Activated CD8-positive, alpha-beta T cell treated with anti-CD3 and anti-CD28 coated beads for 36 hours (primary cell): ENCODE measurements around the gene RNU2-63P. TPM values are rescaled to one million over a fixed set of nuclear protein-coding genes. Genes with fewer than 3 reads are reported as not detected.

ENCODE experiments used
- ATAC-seq: fragments of 200-7000 bp; cut with Tn5 transposase; one replicate; pipeline ENCODE4 v1.10.0; 2021; ENCODE audit warnings: mild to moderate bottlenecking, moderate library complexity
- CTCF ChIA-PET: fragments of 350-600 bp; sonication (Branson Sonifier 250); formaldehyde crosslinking; loops from one replicate; lab custom pipeline; 2021; ENCODE audit warnings: antibody characterized with exemption; lab: Charles Lee
- POLR2A ChIA-PET: fragments of 350-600 bp; sonication (Branson Sonifier 250); formaldehyde crosslinking; loops from one replicate; lab custom pipeline; 2021; ENCODE audit warnings: antibody characterized with exemption; lab: Charles Lee
- DNase-seq: peaks from one replicate; pipeline ENCODE4 v3.0.0-alpha.2; 2020
- H3K27ac Mint-ChIP-seq: one replicate; pipeline ENCODE4 v1.8.0; 2021; ENCODE audit warnings: mild to moderate bottlenecking, mixed read lengths
- H3K27me3 Mint-ChIP-seq: one replicate; pipeline ENCODE4 v1.8.0; 2021; ENCODE audit warnings: mixed read lengths
- H3K36me3 Mint-ChIP-seq: one replicate; pipeline ENCODE4 v1.8.0; 2021; ENCODE audit warnings: low read depth, mixed read lengths
- H3K4me1 Mint-ChIP-seq: one replicate; pipeline ENCODE4 v1.8.0; 2021; ENCODE audit warnings: low read depth, mixed read lengths
- H3K4me3 Mint-ChIP-seq: one replicate; pipeline ENCODE4 v1.8.0; 2021; ENCODE audit warnings: mild to moderate bottlenecking, moderate library complexity, mixed read lengths
- H3K9me3 Mint-ChIP-seq: one replicate; pipeline ENCODE4 v1.8.0; 2021; ENCODE audit warnings: mixed read lengths
- intact Hi-C: fragments of 100-400 bp; cut with micrococcal nuclease; formaldehyde crosslinking; loops from one replicate; pipeline ENCODE4 v1.10.0; 2022
- total RNA-seq, 2 experiments: library from RNA; stranded (reverse); gene quantifications; one replicate each; pipeline ENCODE4 v1.2.3, GENCODE V29; 2021
- TF ChIP-seq, protein P1 (sequence below): fragments of 200-600 bp; IDR thresholded peaks from one replicate; pipeline ENCODE4 v1.8.0; 2022; ENCODE audit warnings: antibody characterized with exemption, mild to moderate bottlenecking

The RNU2-63P gene
- total RNA-seq, 2 experiments from 2014 or later, result 6.0 to 7.6 TPM

DNA sequence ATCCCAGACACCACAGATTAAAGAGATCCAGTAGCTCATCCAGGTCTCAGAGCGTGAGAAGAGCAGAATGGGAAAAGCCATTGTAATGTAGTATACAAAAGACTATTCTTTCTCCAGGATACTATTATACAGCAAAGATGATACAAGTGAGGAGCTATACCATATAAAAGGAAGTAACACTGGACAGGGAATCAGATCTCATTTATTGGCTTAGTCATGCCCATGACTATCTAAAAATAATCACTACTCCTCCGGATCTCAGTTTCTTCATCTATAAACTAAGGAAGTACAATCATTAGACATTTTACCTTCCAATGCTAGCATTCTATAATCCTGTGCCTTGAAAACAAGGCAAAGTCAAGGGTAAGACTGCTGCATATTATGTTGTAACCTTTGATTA is 19.8 kb upstream of the RNU2-63P start:
- DNase-seq (no peak), ATAC-seq (no peak)
- CTCF ChIA-PET, result interaction anchor here (1.6 to 2.6 kb wide), 2 partner anchors 18 to 35 kb away, joined by 6 to 9 read pairs; no protein-coding TSS in a partner anchor
- TF ChIP-seq, protein P1, sequence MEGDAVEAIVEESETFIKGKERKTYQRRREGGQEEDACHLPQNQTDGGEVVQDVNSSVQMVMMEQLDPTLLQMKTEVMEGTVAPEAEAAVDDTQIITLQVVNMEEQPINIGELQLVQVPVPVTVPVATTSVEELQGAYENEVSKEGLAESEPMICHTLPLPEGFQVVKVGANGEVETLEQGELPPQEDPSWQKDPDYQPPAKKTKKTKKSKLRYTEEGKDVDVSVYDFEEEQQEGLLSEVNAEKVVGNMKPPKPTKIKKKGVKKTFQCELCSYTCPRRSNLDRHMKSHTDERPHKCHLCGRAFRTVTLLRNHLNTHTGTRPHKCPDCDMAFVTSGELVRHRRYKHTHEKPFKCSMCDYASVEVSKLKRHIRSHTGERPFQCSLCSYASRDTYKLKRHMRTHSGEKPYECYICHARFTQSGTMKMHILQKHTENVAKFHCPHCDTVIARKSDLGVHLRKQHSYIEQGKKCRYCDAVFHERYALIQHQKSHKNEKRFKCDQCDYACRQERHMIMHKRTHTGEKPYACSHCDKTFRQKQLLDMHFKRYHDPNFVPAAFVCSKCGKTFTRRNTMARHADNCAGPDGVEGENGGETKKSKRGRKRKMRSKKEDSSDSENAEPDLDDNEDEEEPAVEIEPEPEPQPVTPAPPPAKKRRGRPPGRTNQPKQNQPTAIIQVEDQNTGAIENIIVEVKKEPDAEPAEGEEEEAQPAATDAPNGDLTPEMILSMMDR, result no peak
- Mint-ChIP-seq H3K4me1 (peaks cover 37% of the 10 kb centered on the region), H3K9me3 (peaks cover 4% of the 10 kb centered on the region), H3K36me3 (peaks cover 40% of the 10 kb centered on the region), H3K27me3 (no peaks in the 10 kb centered on the region), H3K27ac (no peak overlapping the region), H3K4me3 (no peak overlapping the region)
- intact Hi-C loops, result no loop called here
- POLR2A ChIA-PET, result interaction anchor here (1.0 kb wide), 1 partner anchor 19 kb away, joined by 4 read pairs; no protein-coding TSS in a partner anchor

DNA sequence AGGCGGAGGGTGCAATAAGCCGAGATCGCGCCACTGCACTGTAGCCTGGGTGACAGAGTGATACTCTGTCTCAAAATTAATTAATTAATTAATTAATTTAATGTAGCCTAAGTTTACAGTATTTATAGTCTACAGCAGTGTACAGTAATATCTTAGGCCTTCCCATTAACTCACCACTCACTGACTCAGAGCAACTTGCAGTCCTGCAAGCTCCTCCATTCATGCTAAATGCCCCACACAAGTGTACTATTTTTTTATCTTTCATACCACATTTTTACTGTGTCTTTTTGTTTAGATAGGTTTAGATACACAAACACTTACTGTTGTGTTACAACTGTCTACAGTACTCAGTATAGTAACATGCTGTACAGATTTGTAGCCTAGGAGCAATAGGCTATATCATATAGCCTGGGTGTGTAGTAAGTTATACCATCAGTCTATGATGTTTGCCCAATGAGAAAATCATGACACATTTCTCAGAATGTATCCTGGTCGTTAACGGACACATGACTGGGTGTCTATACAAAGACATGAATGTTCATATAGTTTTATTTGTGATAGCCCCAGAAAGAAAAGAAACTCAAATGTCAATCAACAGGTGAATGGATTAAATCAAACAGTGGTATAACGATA is 15.8 kb upstream of the RNU2-63P start:
- no peak overlapping the region for H3K4me3 Mint-ChIP-seq
- H3K9me3 Mint-ChIP-seq, result peaks cover 4% of the 10 kb centered on the region
- CTCF ChIA-PET, result interaction anchor here (0.7 to 1.3 kb wide), 3 partner anchors 29 to 36 kb away, joined by 3 read pairs; no protein-coding TSS in a partner anchor
- POLR2A ChIA-PET, result interaction anchor here (1.0 to 2.1 kb wide), 2 partner anchors 16 kb away, joined by 3 to 10 read pairs; partner anchors contain the start of gene RNU2-63P
- peaks cover 25% of the 10 kb centered on the region for H3K4me1 Mint-ChIP-seq
- H3K27ac Mint-ChIP-seq, result no peak overlapping the region
- DNase-seq (no peak), ATAC-seq (no peak)
- TF ChIP-seq, protein P1, result no peak
- H3K27me3 Mint-ChIP-seq, result no peaks in the 10 kb centered on the region
- intact Hi-C loops, result no loop called here
- peaks cover 47% of the 10 kb centered on the region for H3K36me3 Mint-ChIP-seq

DNA sequence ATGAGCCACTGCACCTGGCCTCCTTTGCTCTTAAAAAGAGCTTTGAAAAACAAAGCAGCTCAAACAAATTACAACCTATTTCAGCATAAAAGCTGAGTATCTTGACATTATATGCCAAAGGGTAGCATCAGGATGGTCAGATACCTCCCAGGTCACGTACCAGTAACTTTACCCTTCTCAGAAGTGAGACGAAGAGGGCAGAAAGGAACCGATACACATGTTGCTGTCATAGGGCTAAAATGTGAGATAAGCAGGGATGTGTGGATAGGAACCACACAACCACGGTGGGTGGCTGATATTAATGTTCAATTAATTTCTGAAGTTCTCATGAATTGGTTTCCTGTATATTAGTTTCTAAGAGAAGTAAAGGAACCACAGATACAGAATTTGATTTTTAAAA is 12.6 kb upstream of the RNU2-63P start:
- H3K9me3 Mint-ChIP-seq, result no peaks in the 10 kb centered on the region
- TF ChIP-seq, protein P1, result no peak
- ChIA-PET CTCF (interaction anchor here (1.1 kb wide), 1 partner anchor 19 kb away, joined by 3 read pairs; no protein-coding TSS in a partner anchor), POLR2A (interaction anchor here (2.4 kb wide), 1 partner anchor 12 kb away, joined by 16 read pairs; the partner anchor contains the start of gene RNU2-63P)
- H3K4me1 Mint-ChIP-seq, result peaks cover 11% of the 10 kb centered on the region
- H3K36me3 Mint-ChIP-seq, result peaks cover 29% of the 10 kb centered on the region
- intact Hi-C loops, result no loop called here
- DNase-seq, result no peak
- no peaks in the 10 kb centered on the region for H3K27me3 Mint-ChIP-seq
- H3K27ac Mint-ChIP-seq, result no peak overlapping the region
- H3K4me3 Mint-ChIP-seq, result no peak overlapping the region
- no peak for ATAC-seq

DNA sequence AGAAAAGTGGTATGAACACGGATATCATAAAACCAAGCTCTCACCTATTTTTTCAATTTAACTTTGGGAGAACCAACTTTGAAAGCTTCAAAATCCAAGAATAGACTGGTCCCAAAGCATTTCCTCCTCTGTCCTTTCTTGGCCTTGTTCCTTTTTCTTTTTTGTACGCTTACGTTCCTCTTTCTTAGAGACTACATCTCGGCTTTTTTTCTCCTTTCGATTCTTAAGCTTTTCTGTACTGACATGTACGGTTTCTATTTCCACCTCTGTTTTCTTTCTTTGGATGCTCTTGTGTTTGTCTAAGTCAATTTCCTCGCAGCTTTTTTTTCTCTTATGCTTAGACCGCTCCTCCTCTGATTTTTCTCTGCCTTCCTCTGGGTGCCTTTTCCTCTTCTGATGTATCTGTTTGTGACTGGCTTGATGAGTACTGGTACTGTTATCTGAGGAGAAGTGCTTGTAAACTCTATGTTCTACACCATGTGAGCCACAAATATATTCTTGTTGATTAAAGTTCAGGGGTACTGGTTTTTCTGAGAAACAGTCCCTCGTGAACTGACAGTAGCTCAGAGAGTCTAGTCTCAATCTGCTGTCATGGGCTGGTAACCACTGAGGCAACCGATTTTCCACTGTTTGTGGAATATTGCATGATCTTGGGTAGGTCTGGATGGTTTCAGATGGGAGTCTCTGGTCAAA is 11.5 kb upstream of the RNU2-63P start:
- Mint-ChIP-seq H3K36me3 (peaks cover 25% of the 10 kb centered on the region), H3K9me3 (no peaks in the 10 kb centered on the region), H3K27me3 (no peaks in the 10 kb centered on the region), H3K4me3 (peak overlapping the region; percentile 18), H3K4me1 (peaks cover 11% of the 10 kb centered on the region), H3K27ac (peak overlapping the region; percentile 49)
- CTCF ChIA-PET, result interaction anchor here (0.7 to 1.1 kb wide), 2 partner anchors 18 to 33 kb away, joined by 3 read pairs; no protein-coding TSS in a partner anchor
- TF ChIP-seq, protein P1, result no peak
- intact Hi-C loops, result no loop called here
- peak; percentile 56 for ATAC-seq
- POLR2A ChIA-PET, result interaction anchor here (0.9 to 2.4 kb wide), 2 partner anchors 11 to 26 kb away, joined by 3 to 16 read pairs; partner anchors contain the start of gene RNU2-63P
- DNase-seq, result no peak
